ENCODE data around the gene MACROD2. TPM values are rescaled to one million over a fixed set of nuclear protein-coding genes. Genes with fewer than 3 reads are reported as not detected.

Gene MACROD2
- total RNA-seq, 1 donor = 1.7 TPM

- Histone ChIP-seq H3K27me3 (ENCODE audit: insufficient read depth, low read length) (no peaks in the 10 kb centered on the region), H3K9me3 (ENCODE audit: low read depth, low read length) (no peaks in the 10 kb centered on the region), H3K4me3 (ENCODE audit: low read length) (no peak overlapping the region), H3K4me1 (ENCODE audit: insufficient read depth, low read length) (no peaks in the 10 kb centered on the region)
These were observed 722.1 kb downstream of the MACROD2 start for GRCh38 chr20:14717134-14717999.

DNA sequence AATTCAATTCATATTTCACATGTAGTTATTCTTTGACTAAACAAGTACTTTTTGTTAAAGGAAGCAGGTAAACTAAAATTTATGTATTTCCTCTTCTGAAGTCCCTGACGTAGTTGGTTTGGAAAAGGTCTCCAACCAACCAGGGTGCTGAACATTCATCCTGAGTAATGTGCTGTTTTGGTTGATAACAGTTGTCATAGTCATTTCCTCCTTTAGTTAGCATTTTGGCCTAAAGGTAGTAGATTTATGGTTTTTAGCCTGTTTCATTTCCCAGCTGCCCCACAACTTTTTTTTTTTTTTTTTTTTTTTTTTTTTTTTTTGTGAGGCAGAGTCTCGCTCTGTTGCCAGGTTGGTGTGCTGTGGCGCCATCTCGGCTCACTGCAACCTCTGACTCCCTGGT, 724.9 kb downstream of the MACROD2 start:
- no peaks in the 10 kb centered on the region for H3K27me3 ChIP-seq (ENCODE audit: insufficient read depth, low read length)
- H3K4me3 ChIP-seq (ENCODE audit: low read length) = no peak overlapping the region
- H3K9me3 ChIP-seq (ENCODE audit: low read depth, low read length) = no peaks in the 10 kb centered on the region
- H3K4me1 ChIP-seq (ENCODE audit: insufficient read depth, low read length) = no peaks in the 10 kb centered on the region

GRCh38 chr20:14721926-14722452, 726.7 kb downstream of the MACROD2 start:
- H3K9me3 ChIP-seq (ENCODE audit: low read depth, low read length) = no peaks in the 10 kb centered on the region
- no peaks in the 10 kb centered on the region for H3K4me1 ChIP-seq (ENCODE audit: insufficient read depth, low read length)
- H3K4me3 ChIP-seq (ENCODE audit: low read length) = no peak overlapping the region
- no peaks in the 10 kb centered on the region for H3K27me3 ChIP-seq (ENCODE audit: insufficient read depth, low read length)

DNA sequence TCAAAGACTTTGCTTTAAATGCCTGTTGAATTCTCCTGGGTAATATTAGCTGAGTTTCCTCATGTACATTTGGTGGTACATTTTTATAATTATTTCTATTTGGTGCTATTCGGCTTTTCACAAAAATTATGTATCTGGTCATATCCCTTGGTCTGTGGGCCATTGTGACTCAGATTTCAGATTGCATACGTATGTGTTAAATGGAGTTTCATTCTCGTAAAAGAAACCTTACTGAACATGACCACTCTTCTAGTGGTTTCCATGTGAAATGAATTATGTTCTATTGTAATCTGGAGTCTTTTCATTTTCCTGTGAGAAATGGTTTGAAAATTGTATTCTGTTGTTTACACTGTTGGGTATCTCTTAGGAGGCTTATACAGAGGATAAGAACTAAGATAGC, 728.3 kb downstream of the MACROD2 start:
- H3K9me3 ChIP-seq (ENCODE audit: low read depth, low read length) = no peaks in the 10 kb centered on the region
- no peaks in the 10 kb centered on the region for H3K27me3 ChIP-seq (ENCODE audit: insufficient read depth, low read length)

DNA sequence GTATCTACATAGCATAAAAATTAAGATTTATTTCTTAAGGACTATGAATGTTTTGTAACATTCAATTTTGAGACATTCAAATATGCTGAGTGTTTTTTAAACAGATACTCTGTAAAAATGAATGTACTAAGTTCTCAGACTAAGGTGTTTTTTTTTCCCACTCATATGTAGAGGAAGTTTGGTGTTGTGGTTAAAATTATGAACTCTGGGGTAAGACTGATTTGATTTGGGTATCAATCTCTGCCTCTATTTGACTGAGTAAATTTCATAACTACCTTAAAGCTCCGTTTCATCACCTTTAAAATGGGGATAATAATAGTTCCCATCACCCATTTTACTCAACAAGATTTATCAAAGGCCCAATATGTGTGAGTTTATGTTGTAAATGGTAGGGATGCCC, 728.7 kb downstream of the MACROD2 start:
- Histone ChIP-seq H3K4me3 (ENCODE audit: low read length) (no peak overlapping the region), H3K4me1 (ENCODE audit: insufficient read depth, low read length) (no peaks in the 10 kb centered on the region), H3K27me3 (ENCODE audit: insufficient read depth, low read length) (no peaks in the 10 kb centered on the region), H3K9me3 (ENCODE audit: low read depth, low read length) (no peaks in the 10 kb centered on the region)

More for the DNA sequence above, 728.3 kb downstream of the MACROD2 start:
- Histone ChIP-seq H3K4me3 (ENCODE audit: low read length) (no peak overlapping the region), H3K4me1 (ENCODE audit: insufficient read depth, low read length) (no peaks in the 10 kb centered on the region)

DNA sequence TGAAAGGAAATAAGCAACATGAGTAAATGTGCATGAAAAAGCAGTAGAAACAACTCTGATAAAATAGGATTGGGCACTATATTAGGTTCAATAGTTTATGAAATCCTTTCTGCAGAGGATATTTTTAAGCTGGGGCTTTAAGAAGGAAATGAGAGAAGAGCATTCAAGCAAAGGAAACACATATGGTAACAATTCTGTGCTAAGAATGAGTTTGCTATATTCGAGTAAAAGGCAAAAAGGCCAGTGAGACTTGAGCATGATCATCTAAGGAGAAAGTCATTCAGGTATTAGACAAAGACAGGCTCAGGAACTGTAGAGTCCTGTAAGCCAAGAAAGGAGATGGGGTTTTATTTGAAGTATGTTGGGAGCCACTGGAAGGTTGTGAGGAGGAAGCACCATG, 729.2 kb downstream of the MACROD2 start:
- Histone ChIP-seq H3K27me3 (ENCODE audit: insufficient read depth, low read length) (no peaks in the 10 kb centered on the region), H3K4me3 (ENCODE audit: low read length) (no peak overlapping the region), H3K4me1 (ENCODE audit: insufficient read depth, low read length) (no peaks in the 10 kb centered on the region), H3K9me3 (ENCODE audit: low read depth, low read length) (no peaks in the 10 kb centered on the region)

DNA sequence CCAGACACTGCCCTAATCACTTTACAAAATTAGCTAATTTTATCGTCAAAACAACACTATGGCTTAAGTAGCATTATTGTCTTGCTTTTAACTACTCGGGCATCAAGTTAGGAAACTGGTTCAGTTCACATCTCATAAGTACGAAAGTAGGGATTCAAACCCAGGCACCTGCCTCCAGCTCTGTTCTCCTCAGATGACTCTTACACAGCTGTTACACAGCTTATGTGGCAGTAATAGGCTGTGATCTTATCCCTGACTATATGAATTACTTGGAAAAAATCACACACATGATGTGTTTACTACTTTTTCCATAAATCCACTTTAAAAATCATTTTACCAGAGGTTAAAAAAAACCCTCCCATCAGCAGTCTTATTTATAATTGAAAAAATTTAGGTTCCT, 731.3 kb downstream of the MACROD2 start:
- no peak overlapping the region for H3K4me3 ChIP-seq (ENCODE audit: low read length)
- no peaks in the 10 kb centered on the region for H3K9me3 ChIP-seq (ENCODE audit: low read depth, low read length)
- no peaks in the 10 kb centered on the region for H3K4me1 ChIP-seq (ENCODE audit: insufficient read depth, low read length)
- H3K27me3 ChIP-seq (ENCODE audit: insufficient read depth, low read length) = no peaks in the 10 kb centered on the region

DNA sequence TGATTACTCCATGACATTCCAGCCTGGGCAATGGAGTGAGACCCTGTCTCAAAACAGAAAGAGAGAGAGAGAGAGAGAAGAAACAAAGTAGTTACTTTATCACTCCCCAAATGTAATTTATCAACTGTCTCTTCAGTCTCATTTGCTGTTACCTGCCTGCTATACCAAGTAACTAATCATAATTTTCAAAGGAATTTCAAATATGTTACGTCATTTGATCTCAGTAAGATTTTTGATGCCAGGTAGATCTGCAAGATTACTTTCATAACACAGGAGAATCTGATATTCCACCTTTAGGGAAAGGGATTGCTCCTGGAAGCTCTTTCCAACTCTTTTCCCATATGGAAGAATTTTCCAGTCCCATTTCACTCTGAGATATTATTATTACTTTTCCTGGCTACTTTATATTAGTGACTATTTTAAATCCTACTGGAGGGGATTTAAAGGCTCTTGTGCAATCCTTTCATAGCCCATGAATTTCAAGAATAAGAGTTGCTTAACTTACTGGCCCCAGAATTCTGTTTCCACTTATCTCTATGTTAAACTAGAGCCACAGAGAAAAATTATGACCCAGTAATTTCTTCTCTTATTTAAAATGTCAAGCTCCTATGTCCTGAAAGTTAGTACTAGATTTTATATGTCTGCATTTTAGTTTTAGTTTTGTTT, 732.3 kb downstream of the MACROD2 start:
- H3K9me3 ChIP-seq (ENCODE audit: low read depth, low read length) = no peaks in the 10 kb centered on the region
- no peaks in the 10 kb centered on the region for H3K4me1 ChIP-seq (ENCODE audit: insufficient read depth, low read length)
- no peak overlapping the region for H3K4me3 ChIP-seq (ENCODE audit: low read length)
- no peaks in the 10 kb centered on the region for H3K27me3 ChIP-seq (ENCODE audit: insufficient read depth, low read length)

DNA sequence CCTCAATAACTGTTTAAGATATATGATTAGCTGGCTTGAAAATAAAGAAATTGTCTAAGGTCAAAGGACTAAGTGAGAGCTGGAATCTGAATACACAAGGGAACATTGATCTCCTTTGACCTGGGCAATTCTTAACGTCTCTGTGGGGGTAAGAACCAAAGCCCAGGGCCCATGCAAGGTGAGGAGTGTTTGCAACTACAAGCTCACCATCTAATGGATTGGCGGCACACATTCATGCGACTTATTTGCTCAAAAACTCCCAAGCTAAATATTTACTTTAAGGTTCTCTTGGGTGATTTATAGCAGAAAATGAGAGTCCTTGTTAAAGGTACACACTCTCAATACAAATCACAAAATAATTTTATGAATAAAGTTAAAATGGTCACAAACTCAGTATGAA, 734.1 kb downstream of the MACROD2 start:
- Histone ChIP-seq H3K27me3 (ENCODE audit: insufficient read depth, low read length) (no peaks in the 10 kb centered on the region), H3K9me3 (ENCODE audit: low read depth, low read length) (no peaks in the 10 kb centered on the region), H3K4me1 (ENCODE audit: insufficient read depth, low read length) (no peaks in the 10 kb centered on the region), H3K4me3 (ENCODE audit: low read length) (no peak overlapping the region)

- Histone ChIP-seq H3K27me3 (ENCODE audit: insufficient read depth, low read length) (no peaks in the 10 kb centered on the region), H3K4me3 (ENCODE audit: low read length) (no peak overlapping the region), H3K9me3 (ENCODE audit: low read depth, low read length) (no peaks in the 10 kb centered on the region), H3K4me1 (ENCODE audit: insufficient read depth, low read length) (no peaks in the 10 kb centered on the region)
These were observed 737.0 kb downstream of the MACROD2 start for GRCh38 chr20:14732343-14732742.

- no peaks in the 10 kb centered on the region for H3K9me3 ChIP-seq (ENCODE audit: low read depth, low read length)
- H3K4me3 ChIP-seq (ENCODE audit: low read length) = no peak overlapping the region
- H3K4me1 ChIP-seq (ENCODE audit: insufficient read depth, low read length) = no peaks in the 10 kb centered on the region
- H3K27me3 ChIP-seq (ENCODE audit: insufficient read depth, low read length) = no peaks in the 10 kb centered on the region
These were observed 737.7 kb downstream of the MACROD2 start for GRCh38 chr20:14732996-14733395.

DNA sequence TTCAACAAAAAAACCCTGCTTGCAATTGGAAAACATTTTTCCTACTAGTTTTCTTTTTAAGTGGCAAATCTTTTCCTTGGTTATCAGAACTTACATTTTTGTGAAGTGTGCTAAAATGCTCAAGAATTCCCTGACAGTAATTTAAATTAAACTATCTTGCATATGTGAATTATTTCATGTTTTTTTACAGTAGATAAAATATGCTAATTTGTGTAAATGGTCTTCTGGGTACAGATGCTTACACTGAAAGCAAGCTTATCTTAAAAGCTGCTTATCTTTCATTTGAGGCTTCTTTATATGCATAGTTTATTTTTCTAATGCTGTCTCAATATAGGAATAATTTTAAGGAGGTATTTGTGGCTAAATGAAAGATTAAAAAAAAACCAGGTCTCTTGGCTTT, 745.1 kb downstream of the MACROD2 start:
- Histone ChIP-seq H3K4me1 (ENCODE audit: insufficient read depth, low read length) (no peaks in the 10 kb centered on the region), H3K9me3 (ENCODE audit: low read depth, low read length) (no peaks in the 10 kb centered on the region), H3K4me3 (ENCODE audit: low read length) (no peak overlapping the region), H3K27me3 (ENCODE audit: insufficient read depth, low read length) (no peaks in the 10 kb centered on the region)

DNA sequence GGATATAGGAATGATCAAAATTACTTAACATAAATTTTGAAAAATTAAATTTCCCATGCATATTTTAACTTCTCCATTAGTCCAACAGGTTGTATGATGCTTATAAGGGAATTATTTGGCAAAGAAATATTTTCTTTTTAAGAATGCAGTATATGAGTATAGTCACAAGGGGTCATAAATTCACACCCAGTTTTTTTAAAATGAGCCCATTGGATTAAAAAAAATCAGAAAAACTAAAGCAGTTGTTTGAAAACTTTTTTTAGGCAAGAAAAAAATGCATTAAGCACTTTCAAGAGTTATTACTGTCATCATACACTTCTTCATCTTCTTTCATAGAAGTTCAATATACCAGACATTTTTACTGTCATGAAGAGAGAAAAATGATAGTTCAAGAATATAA, 746.3 kb downstream of the MACROD2 start:
- Histone ChIP-seq H3K4me3 (ENCODE audit: low read length) (no peak overlapping the region), H3K27me3 (ENCODE audit: insufficient read depth, low read length) (no peaks in the 10 kb centered on the region), H3K4me1 (ENCODE audit: insufficient read depth, low read length) (no peaks in the 10 kb centered on the region), H3K9me3 (ENCODE audit: low read depth, low read length) (no peaks in the 10 kb centered on the region)

GRCh38 chr20:14744723-14745122, 749.4 kb downstream of the MACROD2 start:
- no peaks in the 10 kb centered on the region for H3K27me3 ChIP-seq (ENCODE audit: insufficient read depth, low read length)
- no peaks in the 10 kb centered on the region for H3K9me3 ChIP-seq (ENCODE audit: low read depth, low read length)
- no peak overlapping the region for H3K4me3 ChIP-seq (ENCODE audit: low read length)
- no peaks in the 10 kb centered on the region for H3K4me1 ChIP-seq (ENCODE audit: insufficient read depth, low read length)

DNA sequence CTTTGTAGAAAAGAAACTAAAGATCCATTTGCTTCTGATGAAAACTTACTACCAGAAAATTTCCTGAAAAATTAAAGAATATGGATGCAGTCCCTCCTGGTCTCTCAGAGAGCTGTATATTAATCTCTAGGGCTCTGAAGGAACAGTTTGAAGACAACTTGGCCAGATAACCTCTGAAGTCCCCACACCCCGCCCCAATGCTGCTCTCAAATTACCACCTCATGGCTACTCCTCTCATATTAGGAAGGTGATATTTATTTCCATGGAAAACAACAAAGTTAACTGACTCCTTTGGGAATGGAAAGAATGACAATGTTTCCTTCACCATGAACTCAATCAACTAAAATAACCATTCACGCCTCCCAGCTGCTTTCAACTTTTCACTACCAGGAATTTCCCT, 750.5 kb downstream of the MACROD2 start:
- H3K27me3 ChIP-seq (ENCODE audit: insufficient read depth, low read length) = no peaks in the 10 kb centered on the region
- no peaks in the 10 kb centered on the region for H3K4me1 ChIP-seq (ENCODE audit: insufficient read depth, low read length)
- H3K9me3 ChIP-seq (ENCODE audit: low read depth, low read length) = no peaks in the 10 kb centered on the region
- H3K4me3 ChIP-seq (ENCODE audit: low read length) = no peak overlapping the region
